Measurements from ENCODE around the gene TM2D1.
"Not testable (repeated sequence)": the region's sequence is repeated elsewhere in the genome, so short reads cannot be mapped to it uniquely, and the experiment has no call there.

Gene TM2D1

GRCh38 chr1:61711969-61712368 lies 13.0 kb downstream of the TM2D1 start:
- H3K4me3 ChIP-seq (ENCODE audit: low read depth, low read length): no peak overlapping the region
- TF ChIP-seq CTCF (IDR thresholded peaks at IDR 0.05; ENCODE audit: borderline replicate concordance, insufficient read depth, low read depth, low read length): no peak

DNA sequence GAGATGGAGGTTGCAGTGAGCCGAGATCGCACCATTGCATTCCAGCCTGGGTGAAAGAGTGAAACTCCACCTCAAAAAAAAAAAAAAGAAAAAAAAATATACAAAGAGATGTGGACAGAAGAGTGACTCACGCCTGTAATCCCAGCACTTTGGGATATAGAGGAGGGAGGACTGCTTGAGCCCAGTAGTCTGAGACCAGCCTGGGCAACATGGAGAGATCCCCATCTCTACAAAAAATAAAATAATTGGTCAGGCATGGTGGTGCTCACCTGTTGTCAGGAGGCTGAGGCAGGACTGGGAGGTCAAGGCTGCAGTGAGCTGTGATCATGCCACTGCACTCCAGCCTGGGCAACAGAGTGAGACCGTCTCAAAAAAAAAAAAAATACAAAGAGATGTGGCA lies 13.7 kb downstream of the TM2D1 start:
- H3K4me3 ChIP-seq (ENCODE audit: low read depth, low read length): not testable (repeated sequence)

GRCh38 chr1:61709908-61710289 lies 15.0 kb downstream of the TM2D1 start:
- H3K4me3 ChIP-seq (ENCODE audit: low read depth, low read length): no peak overlapping the region

GRCh38 chr1:61708953-61709907 lies 15.7 kb downstream of the TM2D1 start:
- no peak overlapping the region for H3K4me3 ChIP-seq (ENCODE audit: low read depth, low read length)
- no peak for TF ChIP-seq CTCF (IDR thresholded peaks at IDR 0.05; ENCODE audit: borderline replicate concordance, insufficient read depth, low read depth, low read length)

More at GRCh38 chr1:61709908-61710289, 15.0 kb downstream of the TM2D1 start:
- TF ChIP-seq CTCF (IDR thresholded peaks at IDR 0.05; ENCODE audit: borderline replicate concordance, insufficient read depth, low read depth, low read length): no peak

DNA sequence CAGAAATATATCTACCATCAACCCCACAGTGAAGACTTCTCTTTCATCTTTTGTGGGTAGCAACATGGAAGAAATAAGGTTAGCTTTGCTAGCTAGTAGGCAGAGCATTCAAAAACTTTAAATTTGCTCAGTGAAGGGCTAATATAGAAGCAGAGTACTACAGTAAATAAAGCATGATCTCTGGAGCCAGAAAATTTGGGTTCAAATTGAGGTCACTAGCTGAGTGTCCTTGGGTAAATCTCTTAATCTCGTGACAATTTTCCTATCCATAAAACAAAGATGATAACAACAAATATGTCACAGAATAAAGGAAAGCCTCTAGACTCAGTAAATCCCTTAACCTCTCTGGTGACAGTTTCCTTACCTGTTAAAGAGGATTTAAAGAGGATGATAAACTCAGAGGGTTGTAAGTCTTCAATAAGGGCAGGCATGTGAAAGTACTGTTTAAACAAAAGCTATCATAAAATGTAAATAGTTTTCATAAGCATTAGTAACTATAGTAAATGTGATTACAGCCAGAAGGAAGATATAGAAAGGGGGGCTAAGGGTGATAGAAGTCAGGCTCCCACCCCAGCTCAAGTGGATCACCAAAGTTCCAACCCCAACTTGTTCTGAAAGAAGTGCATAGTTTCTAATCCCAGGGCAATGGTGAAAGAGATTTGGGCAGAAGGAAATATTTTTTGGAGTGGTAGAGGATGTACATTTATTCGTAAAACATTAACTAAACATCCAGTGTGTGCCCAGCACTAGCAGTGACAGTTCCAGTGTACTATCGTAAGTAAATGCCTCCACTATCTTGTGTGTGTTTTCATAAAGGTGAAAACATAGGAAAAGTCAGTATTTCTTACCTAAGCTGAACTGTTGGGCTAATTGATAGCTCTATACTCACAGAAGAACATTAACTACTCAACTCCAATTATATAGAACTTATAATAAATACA lies 24.8 kb downstream of the TM2D1 start:
- TF ChIP-seq CTCF (IDR thresholded peaks at IDR 0.05; ENCODE audit: borderline replicate concordance, insufficient read depth, low read depth, low read length): no peak
- H3K4me3 ChIP-seq (ENCODE audit: low read depth, low read length): no peak overlapping the region

- H3K4me3 ChIP-seq (ENCODE audit: low read depth, low read length): no peak overlapping the region
- TF ChIP-seq CTCF (IDR thresholded peaks at IDR 0.05; ENCODE audit: borderline replicate concordance, insufficient read depth, low read depth, low read length): no peak
These were observed 32.7 kb downstream of the TM2D1 start for GRCh38 chr1:61692155-61692800.

DNA sequence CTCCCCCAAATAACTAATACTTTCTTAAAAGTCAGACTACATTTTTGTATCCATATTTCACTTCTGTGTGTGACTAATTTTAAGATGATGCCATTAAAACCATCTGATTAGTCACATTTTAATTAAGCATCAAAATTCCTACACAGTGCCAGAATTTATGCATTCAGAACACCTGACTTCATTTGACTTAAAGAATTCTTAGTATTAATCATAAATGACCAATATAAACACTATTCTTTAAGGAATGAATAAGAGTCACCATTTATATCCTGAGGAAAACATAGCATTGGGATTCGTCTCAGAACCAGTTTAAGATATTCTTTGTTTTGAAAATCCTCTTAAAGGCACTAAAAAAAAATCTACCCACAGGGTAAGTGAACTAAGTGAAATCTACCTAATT lies 37.0 kb downstream of the TM2D1 start:
- H3K4me3 ChIP-seq (ENCODE audit: low read depth, low read length): no peak overlapping the region
- TF ChIP-seq CTCF (IDR thresholded peaks at IDR 0.05; ENCODE audit: borderline replicate concordance, insufficient read depth, low read depth, low read length): no peak
